Inflammatory macrophage (primary cell): ENCODE measurements around the gene ACTL7B.
"Not testable (repeated sequence)": the region's sequence is repeated elsewhere in the genome, so short reads cannot be mapped to it uniquely, and the experiment has no call there.

Experiments used
- DNase-seq, 2 donors: peaks; one replicate each; pipeline ENCODE4 v3.0.0-alpha.2; 2020 to 2022
- total RNA-seq, 18 experiments: gene quantifications; one replicate each; lab custom pipeline; 2026; ENCODE audit warnings: mixed read lengths in 6 of 18, inconsistent platforms in 2 of 18; lab: John Stamatoyannopoulos, UW

ACTL7B gene, protein sequence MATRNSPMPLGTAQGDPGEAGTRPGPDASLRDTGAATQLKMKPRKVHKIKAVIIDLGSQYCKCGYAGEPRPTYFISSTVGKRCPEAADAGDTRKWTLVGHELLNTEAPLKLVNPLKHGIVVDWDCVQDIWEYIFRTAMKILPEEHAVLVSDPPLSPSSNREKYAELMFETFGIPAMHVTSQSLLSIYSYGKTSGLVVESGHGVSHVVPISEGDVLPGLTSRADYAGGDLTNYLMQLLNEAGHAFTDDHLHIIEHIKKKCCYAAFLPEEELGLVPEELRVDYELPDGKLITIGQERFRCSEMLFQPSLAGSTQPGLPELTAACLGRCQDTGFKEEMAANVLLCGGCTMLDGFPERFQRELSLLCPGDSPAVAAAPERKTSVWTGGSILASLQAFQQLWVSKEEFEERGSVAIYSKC
- total RNA-seq = 0 to 0.07 (median 0) reads per million in 18 experiments

DNA sequence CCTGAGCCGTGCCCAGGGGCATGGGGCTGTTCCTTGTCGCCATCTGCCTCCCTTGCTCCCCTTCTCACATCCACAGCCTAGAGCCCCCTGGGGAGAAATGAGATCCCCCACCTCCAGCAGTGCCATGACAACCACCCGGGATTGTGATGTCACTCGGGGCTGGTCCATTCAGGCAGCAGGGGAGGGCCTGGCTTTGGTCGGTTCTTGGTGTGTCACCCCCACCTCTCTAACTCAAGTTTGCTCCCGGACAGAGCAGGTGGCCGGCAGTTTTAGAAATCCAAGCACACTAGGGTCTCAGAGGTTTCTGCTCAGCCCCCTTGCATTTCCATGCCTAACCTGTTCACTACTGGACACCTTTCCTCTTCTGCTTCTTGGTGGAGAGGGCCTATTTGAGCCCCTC lies at the start of gene ACTL7B:
TSS of gene ACTL7B (minus strand) at position 99 of the 400 bp plus-strand sequence. CDS start at position 43, 56 bp downstream.
- DNase-seq = no peak

DNA sequence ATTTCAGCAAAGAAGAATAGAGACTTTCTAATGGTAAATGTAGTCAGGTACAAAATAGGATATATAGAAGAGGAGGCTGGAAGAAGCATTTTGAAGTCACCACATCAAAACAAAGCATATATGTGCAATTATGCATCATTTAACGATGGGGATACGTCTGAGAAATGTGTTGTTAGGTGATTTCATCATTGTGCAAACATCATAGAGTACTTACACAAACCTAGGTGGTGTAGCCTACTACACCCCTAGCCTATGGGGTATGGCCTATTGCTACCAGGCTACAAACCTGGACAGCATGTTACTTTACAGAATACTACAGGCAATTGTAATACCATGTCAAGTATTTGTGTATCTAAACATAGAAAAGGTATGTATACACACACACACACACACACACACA lies 49.7 kb upstream of the ACTL7B start:
- DNase-seq = no peak

DNA sequence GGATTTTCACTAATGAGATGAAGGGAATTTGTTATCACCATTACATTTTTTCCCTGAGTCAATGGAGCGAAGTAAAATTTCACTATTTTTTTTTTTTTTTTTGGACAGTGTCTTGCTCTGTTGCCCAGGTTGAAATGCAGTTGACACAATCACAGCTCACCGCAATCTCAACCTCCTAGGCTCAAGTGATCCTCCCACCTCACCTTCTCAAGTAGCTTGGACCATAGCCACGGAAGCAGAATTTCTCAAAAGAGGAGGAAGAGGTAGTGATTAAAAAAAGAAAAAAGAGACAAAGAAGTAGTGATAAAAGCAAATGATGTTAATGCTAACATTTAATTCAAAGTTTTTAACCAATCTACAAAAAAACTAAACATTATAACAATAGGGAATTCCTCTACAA lies 48.4 kb upstream of the ACTL7B start:
- DNase-seq = no peak

DNA sequence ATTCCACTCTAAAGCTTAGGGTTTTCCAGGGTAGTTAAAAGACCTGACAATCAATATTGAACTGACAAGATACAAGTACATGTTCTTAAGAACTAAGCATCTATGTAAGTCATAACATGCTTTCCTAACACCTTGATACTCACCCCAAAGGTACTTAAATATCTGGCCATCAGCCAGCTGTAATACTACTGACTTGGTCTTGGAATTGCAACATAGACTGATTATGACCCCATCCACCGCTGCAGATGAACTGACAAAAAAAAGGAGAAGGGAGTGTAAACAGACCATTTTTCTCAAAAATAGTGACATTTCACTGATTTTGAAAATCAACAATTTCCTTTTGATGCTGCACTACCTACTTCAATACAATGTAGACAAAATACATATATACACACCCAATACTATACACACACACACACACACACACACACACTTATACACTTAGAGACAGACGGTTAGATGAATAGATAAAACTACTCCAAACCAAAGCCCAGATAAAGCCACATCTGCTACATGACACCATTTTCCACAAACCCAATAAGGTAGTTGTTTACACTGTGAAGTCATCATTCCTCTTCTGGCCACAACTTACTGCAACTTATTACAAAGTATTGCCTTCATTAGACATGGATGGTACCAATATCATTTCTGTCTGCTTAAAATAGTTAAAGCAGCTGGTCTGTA lies 47.8 kb upstream of the ACTL7B start:
- DNase-seq = no peak

DNA sequence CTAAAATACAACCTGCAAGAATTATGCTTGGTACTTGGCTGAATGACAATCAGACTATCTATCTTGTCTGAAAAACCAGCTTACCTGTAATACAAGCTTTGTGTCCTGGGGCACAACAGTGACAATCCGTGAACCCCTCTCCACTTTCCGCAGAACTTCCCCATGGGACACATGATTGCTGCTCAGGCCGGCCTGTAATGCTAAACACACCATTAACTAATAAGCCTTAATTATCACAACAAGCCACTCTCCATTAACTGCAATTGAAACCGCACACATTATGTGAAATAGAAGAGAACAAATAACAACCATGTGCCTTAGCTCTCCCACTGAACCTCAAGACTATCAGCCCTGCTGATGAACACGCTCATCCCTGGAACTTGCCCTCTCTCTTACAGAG lies 44.4 kb upstream of the ACTL7B start:
- no peak for DNase-seq

DNA sequence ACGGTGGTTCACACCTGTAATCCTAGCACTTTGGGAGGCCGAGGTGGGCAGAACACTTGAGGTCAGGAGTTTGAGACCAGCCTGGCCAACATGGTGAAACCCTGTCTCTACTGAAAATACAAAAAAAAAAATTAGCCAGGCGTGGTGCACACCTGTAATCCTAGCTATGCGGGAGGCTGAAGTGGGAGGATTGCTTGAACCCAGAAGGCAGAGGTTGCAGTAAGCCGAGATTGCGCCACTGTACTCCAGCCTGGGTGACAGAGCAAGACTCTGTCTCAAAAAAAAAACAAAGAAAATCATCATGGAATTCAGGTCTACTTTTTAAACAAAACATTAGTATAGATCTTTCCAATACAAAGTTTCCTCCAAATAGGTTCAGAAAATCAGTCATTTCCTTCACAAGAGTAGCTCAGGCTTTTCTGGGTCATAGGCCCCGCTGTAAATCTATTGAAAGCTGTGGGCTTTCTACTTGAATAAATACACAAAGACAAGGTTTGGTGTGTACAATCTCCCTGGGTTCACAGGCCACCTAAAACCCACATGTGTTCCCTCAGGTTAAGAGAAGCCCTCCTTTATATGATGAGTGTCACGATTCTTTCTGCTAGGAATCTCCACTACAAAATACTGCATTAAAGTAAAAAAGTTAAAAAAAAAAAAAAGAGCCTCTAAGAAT lies 43.4 kb upstream of the ACTL7B start:
- not testable (repeated sequence) for DNase-seq

DNA sequence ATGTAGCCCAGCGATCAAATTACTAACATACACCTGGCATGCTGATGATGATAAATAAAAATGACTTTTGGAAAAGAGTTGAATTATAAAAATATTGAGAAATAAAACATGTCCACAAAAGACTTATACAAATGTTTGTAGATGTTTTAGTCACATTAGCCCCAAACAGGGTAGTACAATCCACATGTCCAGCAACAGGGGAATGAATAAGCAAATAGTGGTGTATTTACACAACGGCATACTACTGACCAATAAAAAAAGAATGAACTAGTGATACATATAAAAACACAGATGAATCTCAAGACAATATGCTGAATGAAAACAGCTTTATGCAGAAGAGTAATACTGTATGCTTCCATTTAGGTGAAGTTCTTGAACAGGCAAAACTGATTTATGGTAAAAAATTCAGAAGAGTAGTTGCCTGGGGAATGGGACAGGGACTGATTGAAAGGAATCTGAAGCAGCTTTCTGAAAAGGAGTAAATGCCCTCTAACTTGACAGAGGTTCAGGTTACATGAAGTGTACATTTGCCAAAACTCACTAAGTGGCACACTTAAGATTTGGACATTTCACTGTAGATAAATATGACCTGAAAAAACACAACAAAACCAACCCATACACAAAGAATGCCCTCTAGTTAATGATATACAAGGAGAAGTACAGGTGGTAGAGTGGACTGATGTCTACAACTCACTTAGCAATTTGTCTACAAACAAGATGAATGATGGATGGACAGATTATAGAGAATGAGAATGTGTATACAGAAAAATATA lies 41.7 kb upstream of the ACTL7B start:
- DNase-seq = no peak

DNA sequence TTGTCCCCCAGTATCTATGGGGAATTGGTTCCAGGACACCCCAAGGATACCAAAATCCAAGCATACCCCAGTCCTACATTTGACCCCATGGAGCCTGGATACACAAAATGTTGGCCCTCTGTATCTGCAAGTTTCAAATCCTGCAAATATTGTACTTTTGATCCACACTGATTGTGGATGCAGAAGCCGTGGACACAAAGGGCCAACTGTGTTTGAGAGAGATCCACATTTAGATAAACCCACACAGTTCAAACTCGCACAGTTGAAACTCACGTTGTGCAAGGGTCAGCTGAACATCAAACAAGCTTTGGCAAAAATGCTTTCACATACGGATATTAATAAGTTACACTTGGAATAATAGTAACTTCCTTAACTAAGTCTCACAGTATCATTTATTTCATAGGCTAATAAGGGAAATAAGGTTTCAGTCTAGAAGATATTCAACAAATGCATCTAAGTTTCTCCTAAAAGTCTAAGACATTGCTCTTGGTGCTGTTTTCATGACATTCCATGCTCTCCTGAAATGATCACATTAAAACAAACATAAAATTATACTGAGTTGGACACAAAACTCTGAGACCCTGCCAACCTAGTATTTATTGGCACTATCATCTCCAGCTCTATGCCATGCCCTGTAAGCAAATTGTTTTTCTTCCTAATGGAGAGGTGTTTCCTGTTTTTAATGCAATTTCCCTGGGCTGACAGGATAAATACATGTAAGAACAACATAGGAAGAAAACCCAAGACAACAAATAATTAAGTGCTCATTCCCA lies 38.6 kb upstream of the ACTL7B start:
- no peak for DNase-seq

DNA sequence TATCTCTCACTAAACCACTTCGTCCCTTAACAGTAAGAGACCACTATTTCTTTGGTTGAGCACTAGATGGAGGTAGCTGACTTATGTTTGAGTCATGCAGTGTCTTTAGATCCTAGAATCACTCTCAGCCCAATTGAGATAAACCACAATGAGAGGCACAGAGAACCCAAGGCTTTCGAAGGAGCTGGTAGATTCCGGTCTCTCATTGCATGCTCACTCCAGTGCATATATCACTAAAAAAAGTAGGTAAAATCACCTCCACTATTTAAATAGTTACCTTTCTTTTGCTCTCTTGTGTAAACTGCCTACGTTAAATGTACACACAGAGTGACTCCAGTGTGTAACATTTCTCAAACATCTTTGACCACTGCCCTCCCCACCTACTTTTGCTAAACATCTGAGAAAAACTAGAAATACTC lies 33.9 kb upstream of the ACTL7B start:
- no peak for DNase-seq

DNA sequence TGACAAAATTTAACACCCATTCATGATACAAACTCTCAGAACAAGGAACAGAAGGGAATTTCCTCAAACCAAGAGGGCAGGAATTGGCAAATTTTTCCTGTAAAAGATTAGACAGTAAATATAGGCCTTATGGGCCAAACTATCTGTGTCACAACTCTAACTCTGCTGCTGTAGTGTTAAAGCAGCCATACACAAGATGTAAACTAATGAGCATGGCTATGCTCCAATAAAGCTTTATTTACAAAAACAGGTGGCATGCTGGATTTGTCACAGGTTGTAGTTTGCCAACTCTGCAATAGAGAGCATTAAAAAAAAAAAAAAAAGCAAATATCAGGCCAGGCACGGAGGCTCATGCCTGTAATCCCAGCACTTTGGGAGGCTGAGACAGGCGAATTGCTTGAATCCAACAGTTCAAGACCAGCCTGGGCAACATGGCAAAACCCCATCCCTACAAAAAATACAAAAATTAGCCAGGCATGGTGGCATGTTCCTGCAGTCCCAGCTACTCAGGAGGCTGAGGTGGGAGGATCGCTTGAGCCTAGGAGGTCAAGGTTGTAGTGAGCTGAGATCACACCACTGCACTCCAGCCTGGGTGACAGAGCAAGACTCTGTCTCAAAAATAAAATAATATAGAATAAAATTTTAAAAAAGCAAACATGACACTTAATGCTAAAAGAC lies 30.9 kb upstream of the ACTL7B start:
- not testable (repeated sequence) for DNase-seq

DNA sequence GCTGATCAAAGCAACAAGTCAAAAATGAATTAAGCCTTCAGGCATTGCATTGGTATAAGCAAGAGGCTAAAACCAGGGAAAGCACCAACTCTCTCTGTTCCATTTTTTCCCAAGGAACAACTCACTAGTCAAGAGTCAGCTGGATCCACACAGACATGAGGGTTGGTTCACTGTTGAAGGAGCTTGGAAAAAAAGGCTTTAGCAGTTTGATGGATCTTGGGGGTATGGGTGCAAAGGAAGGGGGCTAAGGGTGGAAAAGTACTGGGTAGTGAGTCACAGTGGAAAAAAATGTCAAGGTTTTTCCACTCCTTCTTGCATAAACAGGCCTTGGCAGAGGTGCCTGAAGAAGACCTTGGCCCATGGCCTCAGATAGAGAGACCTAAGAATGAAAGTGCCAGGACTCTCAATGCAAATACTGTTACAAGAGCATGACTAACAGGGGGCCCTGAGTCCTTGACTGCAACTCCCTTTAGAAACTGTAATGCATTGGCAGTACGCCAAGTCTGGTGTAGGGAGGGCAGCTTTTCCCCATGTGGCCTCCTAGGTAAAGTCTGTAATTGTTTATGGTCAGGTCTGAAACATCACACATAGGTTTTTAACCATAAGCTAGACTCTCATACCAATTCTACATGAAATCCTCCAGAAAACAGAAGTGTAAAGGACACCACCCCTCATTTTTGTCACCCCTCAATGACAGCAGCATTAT lies 30.0 kb upstream of the ACTL7B start:
- no peak for DNase-seq

DNA sequence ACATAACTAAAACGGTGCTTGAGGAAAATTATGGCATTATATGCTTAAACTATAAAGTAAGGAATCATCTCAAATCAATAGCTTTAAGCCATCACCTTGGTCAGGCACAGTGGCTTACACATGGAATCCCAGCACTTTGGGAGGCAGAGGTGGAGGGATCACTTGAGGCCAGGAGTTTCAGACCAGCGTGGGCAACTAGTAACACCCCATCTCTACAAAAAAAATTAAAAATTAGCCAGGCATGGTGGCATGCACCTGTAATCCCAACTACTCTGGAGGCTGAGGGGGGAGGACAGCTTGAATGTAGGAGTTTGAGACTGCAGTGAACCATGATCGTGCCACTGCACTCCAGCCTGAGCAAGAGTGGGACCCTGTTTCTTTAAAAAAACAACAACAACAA lies 28.9 kb upstream of the ACTL7B start:
- DNase-seq = no peak

DNA sequence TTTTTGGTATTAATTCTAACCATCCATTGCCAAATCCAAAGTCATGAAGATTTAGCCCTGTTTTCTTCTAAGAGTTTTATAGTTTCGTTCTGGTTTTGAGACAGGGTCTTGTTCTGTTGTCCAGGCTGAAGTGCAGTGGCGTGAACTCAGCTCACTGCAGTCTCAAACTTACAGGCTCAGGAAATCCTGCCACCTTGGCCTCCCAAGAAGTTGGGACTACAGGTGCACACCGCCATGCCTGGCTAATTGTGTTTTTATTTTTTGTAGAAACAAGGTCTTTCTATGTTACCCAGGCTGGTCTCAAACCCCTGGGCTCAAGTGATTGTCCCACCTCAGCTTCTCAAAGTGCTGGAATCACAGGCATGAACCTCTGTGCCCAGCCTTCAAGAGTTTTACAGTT lies 27.3 kb upstream of the ACTL7B start:
- DNase-seq = no peak

DNA sequence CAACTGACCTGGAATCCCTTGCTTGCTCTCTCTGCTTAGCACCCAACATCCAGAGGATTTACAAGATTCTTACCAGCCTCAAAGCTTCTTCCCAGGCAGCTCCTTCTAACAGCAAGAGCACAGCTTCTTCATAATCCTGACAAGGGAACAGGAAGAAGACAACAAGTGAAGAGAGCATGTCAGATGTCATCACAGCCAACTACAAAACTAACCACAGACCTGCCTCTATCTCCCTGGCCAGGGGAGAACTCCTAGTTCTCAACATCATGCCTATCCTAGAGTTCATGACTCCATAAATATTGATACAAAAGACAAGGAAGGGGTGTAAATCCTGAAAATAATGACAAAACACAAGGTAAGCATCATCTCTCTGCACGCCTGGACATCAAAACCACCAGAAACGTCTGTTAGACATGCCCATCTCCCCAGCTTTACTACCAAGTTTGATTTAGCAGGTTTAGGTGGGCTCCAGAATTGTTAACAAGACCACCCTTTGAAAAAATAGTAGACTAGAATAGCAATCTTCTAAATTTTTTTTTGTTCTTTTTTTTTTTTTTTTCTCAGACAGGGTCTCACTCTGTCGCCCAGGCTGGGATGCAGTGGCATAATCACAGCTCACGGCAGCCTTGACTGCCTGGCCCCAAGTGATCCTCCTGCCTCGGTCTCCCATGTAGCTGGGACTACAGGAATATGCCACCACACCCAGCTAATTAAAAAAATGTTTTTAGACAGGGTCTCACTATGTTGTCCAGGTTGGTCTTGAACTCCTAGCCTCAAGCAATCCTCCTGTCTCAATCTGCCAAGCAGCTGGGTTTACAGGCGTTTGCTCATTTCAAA lies 26.5 kb upstream of the ACTL7B start:
- no peak for DNase-seq

DNA sequence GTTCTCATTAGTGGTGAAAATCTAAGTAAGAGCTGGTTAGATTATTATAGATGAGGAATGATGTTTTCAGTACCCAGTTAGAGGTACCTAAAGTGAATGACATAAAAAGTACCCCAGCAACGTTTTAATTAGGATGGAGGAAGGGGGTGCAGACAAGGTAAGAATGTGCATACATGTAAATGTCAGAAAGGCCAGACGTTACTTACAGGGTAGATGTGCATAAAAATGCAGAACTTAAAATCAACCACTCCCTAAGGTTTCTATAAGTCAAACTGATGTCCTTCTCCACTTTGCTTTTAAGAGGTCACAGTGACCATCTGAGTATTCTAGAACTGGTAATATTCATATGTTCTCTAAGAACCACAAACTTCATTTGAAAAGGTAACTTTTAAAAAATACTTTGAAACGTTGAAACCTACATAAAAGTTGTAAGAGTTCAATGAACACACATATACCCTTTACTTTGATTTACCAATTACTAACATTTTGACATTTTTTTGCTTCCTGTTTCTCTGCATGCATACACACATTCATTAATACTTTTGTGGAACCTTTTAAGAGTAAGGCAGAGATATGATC lies 25.0 kb upstream of the ACTL7B start:
- DNase-seq = no peak

DNA sequence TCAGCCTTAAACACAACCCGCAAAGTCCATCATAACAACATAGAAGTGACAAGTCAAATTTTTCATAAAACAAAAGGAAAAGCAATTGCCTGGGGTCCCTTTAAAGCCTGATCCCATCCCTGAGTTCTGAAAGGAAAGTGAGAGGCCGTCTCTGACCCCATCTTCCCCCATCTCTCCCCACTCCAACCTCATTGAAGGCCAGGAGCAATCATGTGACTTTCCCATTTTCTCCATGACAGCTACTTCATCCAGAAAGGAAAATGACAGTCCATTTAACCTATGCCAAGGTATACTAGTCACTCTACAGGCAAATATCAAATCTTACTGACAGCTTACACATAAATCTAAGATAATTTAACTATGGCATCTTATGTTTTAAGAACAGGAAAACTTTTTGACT lies 21.7 kb upstream of the ACTL7B start:
- DNase-seq = no peak

DNA sequence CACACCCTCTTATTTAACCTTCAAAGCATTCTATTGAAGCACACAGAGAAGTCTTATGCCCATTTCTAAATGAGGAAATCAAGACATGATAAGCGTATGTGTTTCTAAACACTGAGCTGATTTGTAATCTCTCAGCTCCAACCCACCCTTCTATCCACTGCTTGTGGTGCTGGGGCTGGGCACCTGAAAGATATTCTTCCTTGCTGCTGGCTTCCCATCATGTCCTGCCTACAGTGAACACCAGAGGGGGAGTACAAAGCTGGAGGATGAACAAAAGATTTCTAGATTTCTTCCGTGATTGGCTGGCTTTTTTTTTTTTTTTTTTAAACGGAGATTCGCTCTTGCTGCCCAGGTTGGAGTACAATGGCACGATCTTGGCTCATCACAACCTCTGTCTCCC lies 20.6 kb upstream of the ACTL7B start:
- DNase-seq = no peak

DNA sequence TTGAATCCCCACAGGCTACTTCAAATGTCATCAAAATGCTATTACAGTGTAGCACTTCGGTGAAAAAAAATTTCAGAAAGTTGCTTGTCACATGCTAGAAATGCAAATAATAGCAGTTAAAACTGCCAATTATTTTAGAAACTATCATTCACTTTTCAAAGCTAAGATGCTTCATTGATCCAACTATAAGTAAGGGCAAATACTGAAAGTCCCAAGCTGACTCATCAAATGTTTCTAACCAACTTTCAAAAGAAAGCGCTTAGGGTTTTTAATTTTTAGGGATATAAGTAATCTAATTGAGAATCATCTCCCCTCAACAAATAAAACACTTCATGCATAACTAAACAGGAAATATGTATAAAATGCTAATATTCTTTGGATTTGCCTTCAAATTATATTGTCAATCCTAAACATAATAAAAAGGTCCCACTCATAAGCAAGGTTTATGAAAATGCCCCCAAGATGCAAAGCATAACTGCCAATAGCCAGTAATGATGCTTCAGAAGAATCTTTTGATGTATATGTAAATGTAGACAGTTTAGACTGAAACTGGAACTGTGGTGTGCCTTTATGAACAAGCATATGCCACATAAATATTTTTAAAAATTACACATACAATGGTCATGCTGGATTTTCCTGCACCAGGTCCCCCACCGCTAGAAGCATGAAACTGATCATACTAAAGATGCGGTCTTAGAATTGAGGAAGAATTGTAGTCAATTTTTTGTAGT lies 18.4 kb upstream of the ACTL7B start:
- no peak for DNase-seq
